K562 (cell line): ENCODE results near the gene RGS7. TPM values are rescaled to one million over a fixed set of nuclear protein-coding genes. Genes with fewer than 3 reads are reported as not detected.

ENCODE experiments used
- ATAC-seq: fragments of 200-7000 bp; cut with Tn5 transposase; 3 replicates; pipeline ENCODE4 v1.9.1; 2020; ENCODE audit warnings: moderate library complexity
- BruUV-seq: library from RNA; stranded (reverse); fragments of 400-500 nt; replicated peaks from 2 replicates; lab custom pipeline; 2021; lab: Mats Ljungman, UMichigan
- CTCF ChIA-PET: fragments of 300-600 bp; formaldehyde crosslinking; extraction: SDS; loops from one replicate; lab custom pipeline; 2021; ENCODE audit warnings: low intra/inter-chr PET ratio; lab: Yijun Ruan, JAX
- POLR2A ChIA-PET: fragments of 300-600, 350-650 bp; sonication (Branson Sonifier 250); formaldehyde crosslinking; extraction: SDS; loops from one replicate; lab custom pipeline; 2021; ENCODE audit warnings: antibody characterized with exemption, inconsistent platforms; lab: Yijun Ruan, JAX
- DNase-seq, 4 experiments: peaks; one replicate each; pipeline versions ENCODE4 v3.0.0 to v3.0.0-alpha.2; 2011 to 2018; ENCODE audit warnings: low spot score in 3 of 4, mixed read lengths in 3 of 4; ENCODE audit errors: extremely low read depth in 1 of 4
- FAIRE-seq: peaks from 2 replicates; lab custom pipeline; 2011; peaks lifted over from hg19 to GRCh38; lab: Jason Lieb, UNC
- H2AFZ ChIP-seq: 2 replicates; pipeline ENCODE4 v1.6.0; 2011; ENCODE audit warnings: low read depth, low read length, control low read depth, inconsistent platforms
- H3K27ac ChIP-seq: fragments of 200-600 bp; 3 replicates; pipeline ENCODE4 v1.8.0; 2011; ENCODE audit warnings: low read depth, mild to moderate bottlenecking, control low read depth, inconsistent platforms, low read length, moderate library complexity, mixed read lengths; ENCODE audit errors: extremely low read depth
- H3K27me3 ChIP-seq, 2 experiments: fragments of 300-600 bp in 1 of 2; 2 replicates in 1 of 2; 3 replicates in 1 of 2; pipeline versions ENCODE4 v1.6.0 to v1.8.0; 2011; ENCODE audit warnings: inconsistent platforms in 2 of 2, low read length in 2 of 2, mild to moderate bottlenecking in 1 of 2, mixed read lengths in 1 of 2, moderate library complexity in 1 of 2; ENCODE audit not compliant: control insufficient read depth in 2 of 2, insufficient read depth in 2 of 2
- H3K36me3 ChIP-seq: fragments of 300-600 bp; 3 replicates; pipeline ENCODE4 v1.8.0; 2011; ENCODE audit warnings: mild to moderate bottlenecking, low read length, inconsistent platforms; ENCODE audit not compliant: control insufficient read depth, insufficient read depth
- H3K4me1 ChIP-seq, 2 experiments: fragments of 200-600 bp in 1 of 2; replicated peaks in 1 of 2; 2 replicates in 1 of 2; 3 replicates in 1 of 2; pipeline versions ENCODE4 v1.5.1 to v1.8.0; 2011; ENCODE audit warnings: inconsistent platforms in 2 of 2, low read length in 2 of 2, mild to moderate bottlenecking in 1 of 2, mixed read lengths in 1 of 2, moderate library complexity in 1 of 2; ENCODE audit not compliant: control insufficient read depth in 2 of 2, insufficient read depth in 2 of 2
- H3K4me2 ChIP-seq: 2 replicates; pipeline ENCODE4 v1.6.1; 2011; ENCODE audit warnings: low read length, control low read depth, inconsistent platforms, mixed read lengths; ENCODE audit not compliant: insufficient read depth
- H3K4me3 ChIP-seq: fragments of 200-600 bp; sonication (generic), shearing (Covaris generic); 2 replicates; pipeline ENCODE4 v1.5.1; 2016; ENCODE audit warnings: control low read depth, inconsistent platforms
- H3K79me2 ChIP-seq: fragments of 200-600 bp; 3 replicates; pipeline ENCODE4 v1.8.0; 2011; ENCODE audit warnings: low read length, inconsistent platforms; ENCODE audit not compliant: control insufficient read depth, insufficient read depth
- H3K9ac ChIP-seq, 2 experiments: 2 replicates each; pipeline versions ENCODE4 v1.6.0 to v1.6.1; 2011; ENCODE audit warnings: low read depth in 2 of 2, low read length in 2 of 2, control low read depth in 1 of 2, inconsistent platforms in 1 of 2, mild to moderate bottlenecking in 1 of 2, mixed read lengths in 1 of 2; ENCODE audit not compliant: insufficient read depth in 1 of 2
- H3K9me1 ChIP-seq: one replicate; pipeline ENCODE4 v1.6.0; 2011; ENCODE audit warnings: inconsistent platforms, mild to moderate bottlenecking, low read length, moderate library complexity; ENCODE audit not compliant: control insufficient read depth, insufficient read depth
- H3K9me3 ChIP-seq: replicated peaks from 2 replicates; pipeline ENCODE4 v1.5.1; 2011; ENCODE audit warnings: low read depth, low read length, inconsistent platforms; ENCODE audit not compliant: control insufficient read depth, insufficient read depth
- H4K20me1 ChIP-seq: replicated peaks from 2 replicates; pipeline ENCODE4 v1.6.1; 2011; ENCODE audit warnings: low read length, inconsistent platforms, mixed read lengths; ENCODE audit not compliant: control insufficient read depth, insufficient read depth
- BHLHE40 ChIP-seq: IDR thresholded peaks from 2 replicates; pipeline ENCODE4 v1.6.1; 2011; ENCODE audit warnings: low read length, improper control_type of control experiment
- BRF1 ChIP-seq: IDR thresholded peaks from 3 replicates; pipeline ENCODE4 v1.6.1; 2011; ENCODE audit warnings: borderline replicate concordance, mild to moderate bottlenecking; ENCODE audit not compliant: insufficient read length; ENCODE audit errors: extremely low read depth
- EP400 ChIP-seq: fragments of 450-650 bp; IDR thresholded peaks from 2 replicates; pipeline ENCODE4 v1.6.1; 2017; ENCODE audit warnings: antibody characterized with exemption, mild to moderate bottlenecking, moderate library complexity
- GATAD2A ChIP-seq: fragments of 450-650 bp; IDR thresholded peaks from 2 replicates; pipeline ENCODE4 v1.6.1; 2017
- KLF6 ChIP-seq: fragments of 250-450 bp; sonication (Bioruptor Pico); IDR thresholded peaks from 2 replicates; pipeline ENCODE4 v1.4.0; 2020; ENCODE audit warnings: mild to moderate bottlenecking, moderate library complexity, borderline replicate concordance
- NCOA2 ChIP-seq, 2 experiments: fragments of 450-650 bp; IDR thresholded peaks; 2 replicates each; pipeline ENCODE4 v1.6.1; 2018; ENCODE audit warnings: mild to moderate bottlenecking in 2 of 2, moderate library complexity in 1 of 2; ENCODE audit not compliant: partially characterized antibody in 2 of 2
- NCOR1 ChIP-seq: fragments of 450-650 bp; IDR thresholded peaks from 2 replicates; pipeline ENCODE4 v1.6.1; 2016; ENCODE audit warnings: mild to moderate bottlenecking, moderate library complexity
- NFXL1 ChIP-seq: fragments of 450-650 bp; formaldehyde crosslinking; IDR thresholded peaks from 2 replicates; pipeline ENCODE4 v1.4.0; 2021; ENCODE audit warnings: mild to moderate bottlenecking
- SAFB ChIP-seq: fragments of 200-400 bp; formaldehyde crosslinking; IDR thresholded peaks from 2 replicates; pipeline ENCODE4 v1.6.1; 2017; ENCODE audit warnings: low read depth, low read length, borderline replicate concordance
- SMARCA4 ChIP-seq: fragments of 450-650 bp; IDR thresholded peaks from 2 replicates; pipeline ENCODE4 v1.6.1; 2016
- STAT5B ChIP-seq: fragments of 250-450 bp; sonication (Bioruptor Pico); IDR thresholded peaks from 2 replicates; pipeline ENCODE4 v1.8.0; 2021; ENCODE audit warnings: mild to moderate bottlenecking, inconsistent platforms
- ZNF146 ChIP-seq: IDR thresholded peaks from one replicate; pipeline ENCODE4 v1.6.1; 2018; ENCODE audit warnings: missing compliant biosample characterization; ENCODE audit not compliant: unreplicated experiment
- ZNF384 ChIP-seq: IDR thresholded peaks from 2 replicates; pipeline ENCODE4 v1.6.1; 2012; ENCODE audit warnings: low read depth, low read length, improper control_type of control experiment
- ZNF75A ChIP-seq: fragments of 450-650 bp; formaldehyde crosslinking; IDR thresholded peaks from 2 replicates; pipeline ENCODE4 v1.4.0; 2020; ENCODE audit warnings: mild to moderate bottlenecking
- WGBS: fragments of 100-300 bp; shearing (Covaris generic); methylation state at CpG from one replicate; pipeline ENCODE4 v1.1.6; 2016; ENCODE audit warnings: low coverage, mixed read lengths; ENCODE audit not compliant: insufficient coverage; ENCODE audit errors: missing lambda C conversion rate; 5-methylcytosine and 5-hydroxymethylcytosine counted together
- in situ Hi-C: fragments of 300-500 bp; cut with MboI; formaldehyde crosslinking; loops from 4 replicates; pipeline ENCODE4 v1.15.0; 2018; ENCODE audit warnings: inconsistent platforms, mixed read lengths
- intact Hi-C: fragments of 100-400 bp; cut with micrococcal nuclease; formaldehyde crosslinking; loops from 2 replicates; pipeline ENCODE4 v1.14.2; 2022
- polyA plus RNA-seq, 8 experiments: library from polyadenylated mRNA; depleted of rRNA in 4 of 8; stranded (reverse) in 5 of 8; unstranded in 3 of 8; fragments of >200 nt; fragmentation: Nextera tagmentation in 2 of 8; fragmentation: Illumina TruSeq in 1 of 8; extraction: Ambion mirVana in 2 of 8; extraction: Trizol in 1 of 8; gene quantifications; 2 replicates each; pipeline versions ENCODE4 v1.2.1 to v1.2.3, GENCODE V29; 2011 to 2014; ENCODE audit warnings: inconsistent platforms in 1 of 8, missing spikeins in 1 of 8
- total RNA-seq, 7 experiments: library from RNA; depleted of rRNA in 6 of 7; stranded (reverse); fragments of >200 nt in 6 of 7; fragmentation: Illumina TruSeq in 2 of 7; extraction: Trizol in 2 of 7; gene quantifications; 2 replicates each; pipeline versions ENCODE4 v1.2.1 to v1.2.3, GENCODE V29; 2011 to 2021; ENCODE audit warnings: low replicate concordance in 1 of 7
- TF ChIP-seq, protein P1 (sequence below), 3 experiments: IDR thresholded peaks in 2 of 3; conservative IDR thresholded peaks in 1 of 3; 2 replicates each; pipeline ENCODE4 v1.5.1; 2011 to 2012; ENCODE audit warnings: low read length in 3 of 3, mild to moderate bottlenecking in 3 of 3, control low read depth in 2 of 3, improper control_type of control experiment in 1 of 3, inconsistent platforms in 1 of 3, low read depth in 1 of 3, mixed read lengths in 1 of 3, moderate library complexity in 1 of 3; ENCODE audit not compliant: insufficient read depth in 2 of 3
- TF ChIP-seq, protein P2 (sequence below): IDR thresholded peaks from 2 replicates; pipeline ENCODE4 v1.6.1; 2011; ENCODE audit warnings: borderline replicate concordance, low read depth, mild to moderate bottlenecking, moderate library complexity, low read length; ENCODE audit not compliant: insufficient read depth, poor library complexity, severe bottlenecking

Gene RGS7
- total and polyA plus RNA-seq, 9 of the 15 experiments (the other 6 are each of a cell fraction or from before 2014, with no cell fraction given), result not detected

GRCh38 chr1:241086686-241087085 lies 270.3 kb downstream of the RGS7 start (continued):
- TF ChIP-seq, protein P1, sequence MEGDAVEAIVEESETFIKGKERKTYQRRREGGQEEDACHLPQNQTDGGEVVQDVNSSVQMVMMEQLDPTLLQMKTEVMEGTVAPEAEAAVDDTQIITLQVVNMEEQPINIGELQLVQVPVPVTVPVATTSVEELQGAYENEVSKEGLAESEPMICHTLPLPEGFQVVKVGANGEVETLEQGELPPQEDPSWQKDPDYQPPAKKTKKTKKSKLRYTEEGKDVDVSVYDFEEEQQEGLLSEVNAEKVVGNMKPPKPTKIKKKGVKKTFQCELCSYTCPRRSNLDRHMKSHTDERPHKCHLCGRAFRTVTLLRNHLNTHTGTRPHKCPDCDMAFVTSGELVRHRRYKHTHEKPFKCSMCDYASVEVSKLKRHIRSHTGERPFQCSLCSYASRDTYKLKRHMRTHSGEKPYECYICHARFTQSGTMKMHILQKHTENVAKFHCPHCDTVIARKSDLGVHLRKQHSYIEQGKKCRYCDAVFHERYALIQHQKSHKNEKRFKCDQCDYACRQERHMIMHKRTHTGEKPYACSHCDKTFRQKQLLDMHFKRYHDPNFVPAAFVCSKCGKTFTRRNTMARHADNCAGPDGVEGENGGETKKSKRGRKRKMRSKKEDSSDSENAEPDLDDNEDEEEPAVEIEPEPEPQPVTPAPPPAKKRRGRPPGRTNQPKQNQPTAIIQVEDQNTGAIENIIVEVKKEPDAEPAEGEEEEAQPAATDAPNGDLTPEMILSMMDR (IDR thresholded peaks at IDR 0.05 in 2 of 3, conservative IDR thresholded peaks at IDR 0.05 in 1 of 3; ENCODE audit: insufficient read depth in 2 of 3, low read depth in 1 of 3, low read length in 3 of 3), result no peak
- TF ChIP-seq ZNF75A (CRISPR knock-in tag) (no peak), NFXL1 (no peak), GATAD2A (no peak)
- TF ChIP-seq, all 486 proteins: peak for 0

GRCh38 chr1:241083285-241083684 lies 273.7 kb downstream of the RGS7 start:
- Histone ChIP-seq H3K9ac (no peak overlapping the region), H3K36me3 (no peaks in the 10 kb centered on the region), H3K4me1 (no peaks in the 10 kb centered on the region), H3K27ac (no peak overlapping the region), H3K4me3 (no peak overlapping the region), H3K4me2 (no peak overlapping the region), H2AFZ (no peak overlapping the region), H3K79me2 (no peaks in the 10 kb centered on the region), H3K27me3 (no peaks in the 10 kb centered on the region)
- FAIRE-seq (no peak), DNase-seq (no peak), ATAC-seq (no peak)
- intact Hi-C loops (no loop called here), in situ Hi-C loops (no loop called here)
- 2% methylated on average over 3 of the region's 3 CpGs for WGBS
- BruUV-seq, result no TSS peak
- CTCF ChIA-PET, result no interaction called here
- POLR2A ChIA-PET, result no interaction called here
- TF ChIP-seq BRF1, result no peak
- TF ChIP-seq NCOR1, result no peak
- TF ChIP-seq NCOA2 (IDR thresholded peaks at IDR 0.05; ENCODE audit: partially characterized antibody in 2 of 2), result no peak
- TF ChIP-seq EP400, result no peak
- no peak for TF ChIP-seq BHLHE40
- no peak for TF ChIP-seq STAT5B (CRISPR knock-in tag)
- TF ChIP-seq, protein P2, sequence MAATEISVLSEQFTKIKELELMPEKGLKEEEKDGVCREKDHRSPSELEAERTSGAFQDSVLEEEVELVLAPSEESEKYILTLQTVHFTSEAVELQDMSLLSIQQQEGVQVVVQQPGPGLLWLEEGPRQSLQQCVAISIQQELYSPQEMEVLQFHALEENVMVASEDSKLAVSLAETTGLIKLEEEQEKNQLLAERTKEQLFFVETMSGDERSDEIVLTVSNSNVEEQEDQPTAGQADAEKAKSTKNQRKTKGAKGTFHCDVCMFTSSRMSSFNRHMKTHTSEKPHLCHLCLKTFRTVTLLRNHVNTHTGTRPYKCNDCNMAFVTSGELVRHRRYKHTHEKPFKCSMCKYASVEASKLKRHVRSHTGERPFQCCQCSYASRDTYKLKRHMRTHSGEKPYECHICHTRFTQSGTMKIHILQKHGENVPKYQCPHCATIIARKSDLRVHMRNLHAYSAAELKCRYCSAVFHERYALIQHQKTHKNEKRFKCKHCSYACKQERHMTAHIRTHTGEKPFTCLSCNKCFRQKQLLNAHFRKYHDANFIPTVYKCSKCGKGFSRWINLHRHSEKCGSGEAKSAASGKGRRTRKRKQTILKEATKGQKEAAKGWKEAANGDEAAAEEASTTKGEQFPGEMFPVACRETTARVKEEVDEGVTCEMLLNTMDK, result no peak
- no peak for TF ChIP-seq ZNF384
- TF ChIP-seq SMARCA4, result no peak
- TF ChIP-seq ZNF146 (CRISPR knock-in tag), result no peak
- no peak for TF ChIP-seq KLF6 (CRISPR knock-in tag)
- no peak for TF ChIP-seq SAFB
- TF ChIP-seq, all 486 proteins: peak for 0
- H3K9me3 ChIP-seq, result no peaks in the 10 kb centered on the region
- H3K9me1 ChIP-seq, result no peaks in the 10 kb centered on the region
- no peaks in the 10 kb centered on the region for H4K20me1 ChIP-seq
